GM19025 (cell line): ENCODE results near the gene PARP3.

Source experiments
- ATAC-seq: cut with Tn5 transposase; IDR thresholded peaks from one replicate; pipeline ENCODE4 v1.9.1; 2021; ENCODE audit warnings: mild to moderate bottlenecking, low read depth, moderate library complexity; ENCODE audit not compliant: unreplicated experiment

PARP3 gene

GRCh38 chr3:51946796-51947195 lies 4.6 kb downstream of the PARP3 start:
- no peak for ATAC-seq

DNA sequence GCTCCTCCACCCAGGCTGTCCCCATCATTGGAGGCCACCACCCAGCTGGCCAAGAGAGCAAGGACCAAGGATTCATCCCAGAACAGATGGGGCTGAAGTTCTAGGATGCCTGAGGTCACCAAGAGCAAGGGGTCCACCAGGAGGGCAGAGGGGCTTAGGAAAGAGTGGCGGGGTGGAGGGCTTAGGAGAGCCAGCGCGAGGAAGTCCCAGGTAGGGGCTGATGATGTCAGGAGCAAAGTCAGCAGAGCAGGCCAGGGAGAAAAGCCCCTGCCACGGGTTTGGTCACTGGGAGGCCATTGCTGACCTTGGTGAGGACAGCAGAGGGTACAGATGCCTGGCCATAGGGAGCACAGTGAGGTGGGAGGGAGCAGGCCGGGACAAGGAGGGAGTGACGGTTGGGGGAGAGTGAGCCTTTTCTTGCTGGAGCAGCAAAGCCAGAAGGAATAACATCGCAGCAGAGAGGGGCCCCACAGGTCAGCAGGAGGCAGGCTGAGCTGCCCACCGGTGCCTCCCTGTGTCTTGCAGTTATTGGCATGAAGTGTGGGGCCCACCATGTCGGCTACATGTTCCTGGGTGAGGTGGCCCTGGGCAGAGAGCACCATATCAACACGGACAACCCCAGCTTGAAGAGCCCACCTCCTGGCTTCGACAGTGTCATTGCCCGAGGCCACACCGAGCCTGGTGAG lies 5.2 kb downstream of the PARP3 start:
- no peak for ATAC-seq

GRCh38 chr3:51948016-51948580 lies 5.9 kb downstream of the PARP3 start:
- no peak for ATAC-seq

GRCh38 chr3:51949121-51949520 lies 7.0 kb downstream of the PARP3 start:
- ATAC-seq = no peak

GRCh38 chr3:51950899-51951298 lies 8.7 kb downstream of the PARP3 start:
- ATAC-seq = no peak

- ATAC-seq = no peak
Observed at GRCh38 chr3:51953445-51953844, 11.3 kb downstream of the PARP3 start.

DNA sequence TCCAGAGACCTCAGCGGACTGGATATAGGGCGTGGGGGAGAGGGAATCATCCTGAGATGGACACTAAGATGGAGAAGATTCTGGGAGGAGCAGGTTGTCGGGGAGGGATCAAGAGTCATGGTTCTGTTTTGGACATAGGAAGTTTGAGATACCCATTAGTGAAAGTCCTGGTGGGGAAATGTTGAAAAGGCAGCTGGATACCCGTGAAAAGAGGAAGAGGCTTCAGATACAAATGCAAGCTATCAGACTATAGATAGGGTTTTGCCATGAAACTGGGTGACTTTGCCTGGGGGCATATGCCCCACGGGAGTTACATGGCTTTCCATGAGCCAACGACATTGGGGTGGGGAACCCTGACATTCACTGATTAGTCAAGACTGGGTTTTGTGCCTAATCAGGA lies 11.9 kb downstream of the PARP3 start:
- no peak for ATAC-seq

- no peak for ATAC-seq
Observed at GRCh38 chr3:51954713-51955112, 12.6 kb downstream of the PARP3 start.

DNA sequence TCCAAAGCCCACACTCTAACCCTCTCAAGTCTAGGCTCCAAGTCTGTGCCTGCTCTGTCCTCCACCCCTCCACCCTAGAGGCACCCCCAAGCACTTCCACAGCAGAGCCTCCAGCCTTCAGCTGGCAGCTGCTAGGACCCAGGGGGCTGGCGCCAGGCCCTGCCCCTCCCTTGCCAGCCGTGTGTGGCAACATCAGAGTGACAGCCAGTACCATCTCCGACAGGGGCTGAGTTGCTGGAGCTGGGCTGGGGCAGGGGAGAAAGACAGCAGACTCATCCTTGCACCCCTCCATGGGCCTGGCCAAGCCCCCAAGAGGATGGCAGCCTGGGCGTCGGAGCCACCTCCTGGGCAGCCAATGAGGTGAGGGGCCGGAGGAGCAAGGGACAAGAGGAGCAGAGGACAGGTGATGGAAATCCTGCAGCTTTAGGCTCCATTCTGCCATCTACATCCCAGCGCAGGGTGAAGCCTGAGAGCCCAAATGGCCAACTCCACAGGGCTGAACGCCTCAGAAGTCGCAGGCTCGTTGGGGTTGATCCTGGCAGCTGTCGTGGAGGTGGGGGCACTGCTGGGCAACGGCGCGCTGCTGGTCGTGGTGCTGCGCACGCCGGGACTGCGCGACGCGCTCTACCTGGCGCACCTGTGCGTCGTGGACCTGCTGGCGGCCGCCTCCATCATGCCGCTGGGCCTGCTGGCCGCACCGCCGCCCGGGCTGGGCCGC lies 13.2 kb downstream of the PARP3 start, which contains the start of gene GPR62:
GPR62 (plus strand) TSS at position 207 of the 718 bp plus-strand sequence; CDS start at position 479, 272 bp downstream.
- ATAC-seq = no peak

DNA sequence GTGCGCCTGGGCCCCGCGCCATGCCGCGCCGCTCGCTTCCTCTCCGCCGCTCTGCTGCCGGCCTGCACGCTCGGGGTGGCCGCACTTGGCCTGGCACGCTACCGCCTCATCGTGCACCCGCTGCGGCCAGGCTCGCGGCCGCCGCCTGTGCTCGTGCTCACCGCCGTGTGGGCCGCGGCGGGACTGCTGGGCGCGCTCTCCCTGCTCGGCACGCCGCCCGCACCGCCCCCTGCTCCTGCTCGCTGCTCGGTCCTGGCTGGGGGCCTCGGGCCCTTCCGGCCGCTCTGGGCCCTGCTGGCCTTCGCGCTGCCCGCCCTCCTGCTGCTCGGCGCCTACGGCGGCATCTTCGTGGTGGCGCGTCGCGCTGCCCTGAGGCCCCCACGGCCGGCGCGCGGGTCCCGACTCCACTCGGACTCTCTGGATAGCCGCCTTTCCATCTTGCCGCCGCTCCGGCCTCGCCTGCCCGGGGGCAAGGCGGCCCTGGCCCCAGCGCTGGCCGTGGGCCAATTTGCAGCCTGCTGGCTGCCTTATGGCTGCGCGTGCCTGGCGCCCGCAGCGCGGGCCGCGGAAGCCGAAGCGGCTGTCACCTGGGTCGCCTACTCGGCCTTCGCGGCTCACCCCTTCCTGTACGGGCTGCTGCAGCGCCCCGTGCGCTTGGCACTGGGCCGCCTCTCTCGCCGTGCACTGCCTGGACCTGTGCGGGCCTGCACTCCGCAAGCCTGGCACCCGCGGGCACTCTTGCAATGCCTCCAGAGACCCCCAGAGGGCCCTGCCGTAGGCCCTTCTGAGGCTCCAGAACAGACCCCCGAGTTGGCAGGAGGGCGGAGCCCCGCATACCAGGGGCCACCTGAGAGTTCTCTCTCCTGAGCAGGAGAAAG lies 14.0 kb downstream of the PARP3 start:
- ATAC-seq = no peak

DNA sequence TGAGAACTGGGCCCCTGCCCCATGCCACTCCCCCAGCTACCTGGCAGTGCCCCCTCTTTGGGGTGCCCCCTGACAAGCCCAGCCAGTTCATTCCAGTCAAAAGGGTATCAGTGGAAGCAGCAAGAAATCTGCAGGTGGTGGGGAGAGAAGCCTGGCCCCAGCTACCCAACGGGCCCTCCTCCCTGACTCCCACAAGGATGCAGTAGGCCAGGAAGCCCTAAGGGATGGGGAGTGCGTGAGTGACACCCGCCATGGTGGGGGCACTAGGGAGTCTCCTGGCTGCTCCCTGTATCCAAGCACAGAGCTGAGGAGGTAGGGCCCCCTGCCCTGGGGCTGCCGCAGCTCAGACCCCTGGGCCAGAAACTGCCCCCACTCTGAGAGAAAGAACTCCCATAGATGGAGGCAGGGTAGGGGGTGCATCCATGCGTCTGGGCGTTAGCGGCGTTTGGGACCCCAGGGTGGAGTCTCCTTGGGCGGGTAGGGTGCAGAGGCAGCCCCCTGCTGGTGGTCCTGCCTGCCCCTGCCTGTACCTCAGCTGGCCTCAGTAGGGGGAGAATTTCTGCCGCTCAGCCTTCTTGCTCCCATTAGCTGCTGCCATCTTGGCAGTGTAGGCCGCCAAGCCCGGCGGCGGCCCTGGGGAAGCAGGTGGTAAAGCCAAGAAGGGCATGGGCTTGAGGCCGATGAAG lies 15.5 kb downstream of the PARP3 start:
- no peak for ATAC-seq

DNA sequence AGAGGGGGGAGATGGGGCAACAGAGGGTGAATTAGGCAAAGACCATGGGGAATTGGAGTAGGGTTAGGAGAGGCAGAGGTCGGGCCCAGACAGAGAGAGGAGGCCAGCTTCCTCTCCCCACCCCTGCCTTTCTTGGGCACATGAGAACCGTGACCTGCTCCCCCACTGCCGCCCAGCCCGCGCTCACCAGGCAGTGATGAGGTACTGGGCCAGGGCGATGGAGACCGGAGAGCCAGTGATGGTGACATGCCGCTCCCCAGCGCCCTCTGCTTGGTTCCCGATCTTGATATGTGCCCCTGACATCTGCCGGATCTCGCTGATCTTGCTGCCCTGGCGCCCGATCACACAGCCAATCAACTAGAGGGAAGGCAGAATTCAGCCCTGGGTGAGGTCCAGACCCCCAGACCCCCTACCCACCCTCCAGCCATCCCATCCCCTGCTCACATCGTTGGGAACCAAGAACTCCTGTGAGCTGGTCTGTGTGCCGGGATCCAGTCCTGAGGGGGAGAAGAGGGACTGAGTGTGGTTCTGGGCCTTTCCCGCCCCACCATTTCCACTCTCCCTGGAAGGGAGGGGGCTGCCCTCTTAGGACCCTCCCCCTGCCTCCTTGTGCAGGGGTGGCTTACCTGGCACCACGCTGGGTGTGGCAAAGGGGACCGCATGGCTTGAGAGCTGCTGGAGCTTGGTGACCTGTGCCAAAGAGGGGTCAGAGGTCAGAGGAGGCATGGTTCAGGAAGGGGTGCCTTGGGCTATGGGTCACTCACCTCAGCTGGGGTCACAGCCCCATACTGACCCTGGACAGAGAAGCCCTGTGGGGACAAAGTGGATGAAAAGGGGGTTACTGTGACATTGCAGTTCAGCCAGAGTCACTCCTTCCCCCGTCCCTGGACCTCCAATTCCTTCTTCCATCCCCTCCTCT lies 16.7 kb downstream of the PARP3 start:
- no peak for ATAC-seq

GRCh38 chr3:51959651-51960050 lies 17.5 kb downstream of the PARP3 start:
- no peak for ATAC-seq

- ATAC-seq = no peak
Observed at GRCh38 chr3:51960386-51960785, 18.2 kb downstream of the PARP3 start.

GRCh38 chr3:51961011-51961410 lies 18.8 kb downstream of the PARP3 start:
- no peak for ATAC-seq

DNA sequence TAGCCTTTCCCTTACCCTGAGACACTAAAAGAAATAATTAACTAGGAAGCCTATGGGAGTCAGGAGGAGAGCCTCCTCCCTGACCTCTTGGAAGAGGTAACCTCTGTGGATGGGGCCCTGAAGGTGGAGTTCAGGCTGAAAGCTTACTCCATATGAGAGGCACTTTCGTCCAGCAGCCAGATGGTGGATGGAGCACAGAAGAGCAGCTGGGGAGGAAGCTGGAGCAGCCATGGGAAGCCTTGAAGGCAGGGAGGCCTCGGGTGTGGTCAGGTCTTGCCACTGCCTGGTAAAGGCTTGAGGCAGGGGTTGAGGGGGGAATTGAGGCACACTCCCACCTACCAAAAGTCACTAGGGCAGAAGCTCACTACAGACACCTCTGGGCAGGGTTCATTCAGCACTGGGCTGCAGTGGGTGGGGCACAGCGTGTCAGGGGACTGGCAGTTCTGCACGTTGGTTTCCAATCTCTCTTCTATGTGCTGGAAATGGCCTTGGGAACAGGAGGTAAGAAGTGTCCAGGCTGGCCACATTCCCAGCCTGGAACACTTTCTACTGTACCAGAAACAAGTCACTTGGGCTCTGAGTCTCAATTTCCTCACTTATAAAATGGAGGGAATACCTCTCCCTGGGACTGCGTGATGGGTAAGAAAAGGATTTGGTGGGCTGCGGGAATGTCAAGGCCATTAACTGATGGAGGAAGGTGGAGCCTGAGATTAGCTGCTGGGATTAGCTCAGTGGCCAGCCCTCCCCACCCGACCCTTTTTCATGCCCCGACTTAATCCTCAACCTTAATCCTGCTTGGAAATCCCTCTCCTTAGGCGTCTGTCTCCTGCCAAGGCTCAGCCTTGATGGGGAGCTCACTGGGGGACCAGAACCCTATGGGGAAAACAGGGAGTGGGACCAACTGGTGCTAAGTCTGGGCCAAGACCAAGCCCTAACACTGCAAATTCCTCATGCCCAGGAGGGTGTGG lies 19.7 kb downstream of the PARP3 start:
- no peak for ATAC-seq

DNA sequence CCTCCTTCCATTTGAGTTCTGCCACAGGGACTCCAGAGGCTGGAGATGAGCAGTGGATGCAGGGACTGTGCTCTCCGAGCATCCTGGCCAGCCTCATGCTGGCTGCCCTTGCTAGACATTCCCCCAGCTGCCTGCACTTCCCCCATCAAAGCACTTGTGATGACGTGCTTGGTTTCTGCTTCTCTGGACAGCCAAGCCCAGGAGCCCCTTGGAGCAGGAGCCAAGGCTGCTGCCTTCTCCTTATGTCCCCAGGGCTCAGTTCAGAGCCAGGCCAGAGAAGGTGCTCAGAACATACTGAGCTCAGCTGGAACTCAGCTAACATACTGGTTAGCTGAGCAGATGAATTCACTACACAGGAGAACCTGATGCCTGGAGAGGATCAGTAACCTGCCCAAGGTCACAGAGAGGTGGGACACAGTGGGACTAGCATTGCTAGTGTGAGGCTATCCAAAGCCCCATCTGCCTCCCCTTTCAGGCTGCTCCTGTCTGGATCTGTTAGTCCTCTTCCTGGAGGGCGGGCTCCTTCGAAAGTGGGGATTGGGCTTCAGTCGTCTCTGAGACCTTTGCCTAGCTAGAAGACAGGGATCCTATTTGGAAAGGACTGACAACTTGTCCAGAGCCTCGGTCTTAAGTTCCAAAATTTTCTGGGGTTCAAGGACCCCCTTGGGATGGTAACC lies 20.8 kb downstream of the PARP3 start:
- ATAC-seq = no peak
